Activated CD4-positive, alpha-beta T cell treated with anti-CD3 and anti-CD28 coated beads, Interleukin-2, amount 50 U/mL, for 16 hours (primary cell): ENCODE data around the gene COQ8A.

Experiments used
- DNase-seq: peaks from one replicate; pipeline ENCODE4 v3.0.0-alpha.2; 2020

COQ8A gene

GRCh38 chr1:227033880-227034279 lies 93.8 kb downstream of the COQ8A start:
- DNase-seq: no peak

- DNase-seq: no peak
Measured at GRCh38 chr1:227035316-227035715, 95.2 kb downstream of the COQ8A start.

DNA sequence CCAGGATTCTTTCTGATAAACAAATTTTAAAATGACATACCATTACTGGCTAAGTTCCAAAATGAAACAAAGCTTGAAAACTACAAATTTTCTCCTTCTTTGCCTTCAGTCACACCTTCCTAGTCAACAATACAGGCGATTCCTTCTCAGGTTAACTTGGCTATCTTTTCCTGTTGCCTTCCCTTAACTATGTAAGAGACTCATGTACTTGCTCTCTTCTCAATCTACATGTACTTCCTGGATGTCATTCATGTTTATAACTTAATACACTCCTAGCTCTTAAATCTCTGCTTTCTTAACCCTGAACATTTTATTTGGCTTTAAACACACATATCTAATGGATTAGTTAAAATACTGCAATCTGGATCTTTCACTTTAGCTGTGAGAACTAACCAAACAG lies 97.0 kb downstream of the COQ8A start:
- DNase-seq: no peak
